Measurements from ENCODE around the gene OR5J2.
"Not testable (repeated sequence)": the region's sequence is repeated elsewhere in the genome, so short reads cannot be mapped to it uniquely, and the experiment has no call there.

Gene OR5J2

DNA sequence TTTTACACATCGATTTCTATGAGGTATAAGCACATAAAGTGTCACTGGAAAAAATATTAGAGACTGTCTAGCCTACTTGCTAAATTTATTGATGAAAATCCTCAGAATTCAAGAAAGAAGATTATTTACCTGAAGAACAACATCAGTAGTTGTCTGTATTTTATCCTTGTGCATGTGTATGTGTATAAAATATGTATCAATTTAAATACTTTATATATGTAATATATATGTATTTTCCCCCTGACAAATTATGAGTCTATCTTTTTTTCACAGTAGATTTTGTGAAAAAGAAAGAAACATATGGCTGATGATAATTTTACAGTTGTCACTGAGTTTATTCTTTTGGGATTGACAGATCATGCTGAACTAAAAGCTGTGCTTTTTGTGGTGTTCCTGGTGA, at the start of gene OR5J2:
OR5J2 (plus strand) TSS at position 301 of the 400 bp plus-strand sequence; CDS start at position 301, 0 bp downstream.
- TF ChIP-seq, protein P1, sequence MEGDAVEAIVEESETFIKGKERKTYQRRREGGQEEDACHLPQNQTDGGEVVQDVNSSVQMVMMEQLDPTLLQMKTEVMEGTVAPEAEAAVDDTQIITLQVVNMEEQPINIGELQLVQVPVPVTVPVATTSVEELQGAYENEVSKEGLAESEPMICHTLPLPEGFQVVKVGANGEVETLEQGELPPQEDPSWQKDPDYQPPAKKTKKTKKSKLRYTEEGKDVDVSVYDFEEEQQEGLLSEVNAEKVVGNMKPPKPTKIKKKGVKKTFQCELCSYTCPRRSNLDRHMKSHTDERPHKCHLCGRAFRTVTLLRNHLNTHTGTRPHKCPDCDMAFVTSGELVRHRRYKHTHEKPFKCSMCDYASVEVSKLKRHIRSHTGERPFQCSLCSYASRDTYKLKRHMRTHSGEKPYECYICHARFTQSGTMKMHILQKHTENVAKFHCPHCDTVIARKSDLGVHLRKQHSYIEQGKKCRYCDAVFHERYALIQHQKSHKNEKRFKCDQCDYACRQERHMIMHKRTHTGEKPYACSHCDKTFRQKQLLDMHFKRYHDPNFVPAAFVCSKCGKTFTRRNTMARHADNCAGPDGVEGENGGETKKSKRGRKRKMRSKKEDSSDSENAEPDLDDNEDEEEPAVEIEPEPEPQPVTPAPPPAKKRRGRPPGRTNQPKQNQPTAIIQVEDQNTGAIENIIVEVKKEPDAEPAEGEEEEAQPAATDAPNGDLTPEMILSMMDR (conservative IDR thresholded peaks at IDR 0.05; ENCODE audit: control insufficient read depth, insufficient read depth, low read depth, low read length) = no peak
- DNase-seq (ENCODE audit: low read depth) = no peak
- H3K4me3 ChIP-seq (ENCODE audit: control insufficient read depth, low read depth, low read length) = no peak within 1 kb of the TSS

DNA sequence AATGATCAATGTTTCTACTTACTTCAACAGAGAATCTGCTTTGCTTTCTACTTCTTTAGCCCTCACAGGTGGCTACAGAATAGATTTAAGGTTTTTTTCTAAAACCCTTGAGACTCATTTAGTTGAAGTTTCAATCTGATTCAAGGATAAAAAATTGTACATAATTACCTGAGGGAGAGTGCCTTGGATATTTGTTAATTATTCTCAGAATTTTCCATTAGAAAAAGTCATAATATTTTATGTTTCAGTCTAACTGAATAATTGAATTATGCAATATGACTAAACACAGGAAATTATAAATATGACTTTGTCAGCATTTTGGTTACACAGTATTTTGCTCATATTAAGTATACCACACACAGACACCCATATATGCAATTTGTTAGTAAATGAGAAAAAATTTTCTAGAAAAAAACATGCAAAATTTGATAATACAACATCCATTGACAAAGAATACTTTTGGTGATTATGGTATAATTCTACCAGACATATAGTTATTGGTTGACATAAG, 36.2 kb upstream of the OR5J2 start, which contains the start of gene OR8J3:
OR8J3 (minus strand) TSS at position 51 of the 511 bp plus-strand sequence. CDS start 2,483 bp downstream, outside the sequence.
- no peak for DNase-seq (ENCODE audit: low read depth)
- TF ChIP-seq, protein P1 (conservative IDR thresholded peaks at IDR 0.05; ENCODE audit: control insufficient read depth, insufficient read depth, low read depth, low read length) = no peak
- no peak within 1 kb of the TSS for H3K4me3 ChIP-seq (ENCODE audit: control insufficient read depth, low read depth, low read length)

DNA sequence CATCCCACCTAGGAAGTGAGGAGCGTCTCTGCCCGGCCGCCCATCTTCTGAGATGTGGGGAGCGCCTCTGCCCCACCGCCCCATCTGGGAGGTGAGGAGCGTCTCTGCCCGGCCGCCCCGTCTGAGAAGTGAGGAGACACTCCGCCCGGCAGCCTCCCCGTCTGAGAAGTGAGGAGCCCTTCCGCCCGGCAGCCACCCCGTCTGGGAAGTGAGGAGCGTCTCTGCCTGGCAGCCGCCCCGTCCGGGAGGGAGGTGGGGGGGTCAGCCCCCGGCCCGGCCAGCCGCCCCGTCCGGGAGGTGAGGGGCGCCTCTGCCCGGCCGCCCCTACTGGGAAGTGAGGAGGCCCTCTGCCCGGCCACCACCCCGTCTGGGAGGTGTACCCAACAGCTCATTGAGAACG, 32.7 kb upstream of the OR5J2 start:
- H3K4me3 ChIP-seq (ENCODE audit: control insufficient read depth, low read depth, low read length); DNase-seq (ENCODE audit: low read depth): not testable (repeated sequence)

DNA sequence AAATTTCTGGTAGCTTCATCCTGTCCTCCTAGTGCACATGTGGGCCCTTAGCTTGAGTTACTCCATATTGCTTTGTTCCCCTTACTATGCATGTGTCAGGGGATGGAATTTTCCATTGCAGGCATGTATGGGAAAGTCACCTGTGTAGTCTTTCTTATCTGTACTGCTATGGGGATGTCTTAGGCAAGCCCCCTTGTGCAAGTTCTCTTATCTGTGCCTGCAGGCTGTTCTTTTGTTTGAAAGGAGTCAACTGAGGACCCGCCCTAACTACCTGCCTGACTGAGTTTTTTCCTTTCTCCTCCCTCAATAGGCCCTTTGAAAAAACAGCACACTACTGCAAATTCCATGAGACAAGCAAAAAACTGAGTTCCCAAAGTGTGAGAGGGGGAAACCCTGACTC, 25.0 kb upstream of the OR5J2 start:
- no peak for DNase-seq (ENCODE audit: low read depth)
- TF ChIP-seq, protein P1 (conservative IDR thresholded peaks at IDR 0.05; ENCODE audit: control insufficient read depth, insufficient read depth, low read depth, low read length) = no peak
- H3K4me3 ChIP-seq (ENCODE audit: control insufficient read depth, low read depth, low read length) = no peak overlapping the region

DNA sequence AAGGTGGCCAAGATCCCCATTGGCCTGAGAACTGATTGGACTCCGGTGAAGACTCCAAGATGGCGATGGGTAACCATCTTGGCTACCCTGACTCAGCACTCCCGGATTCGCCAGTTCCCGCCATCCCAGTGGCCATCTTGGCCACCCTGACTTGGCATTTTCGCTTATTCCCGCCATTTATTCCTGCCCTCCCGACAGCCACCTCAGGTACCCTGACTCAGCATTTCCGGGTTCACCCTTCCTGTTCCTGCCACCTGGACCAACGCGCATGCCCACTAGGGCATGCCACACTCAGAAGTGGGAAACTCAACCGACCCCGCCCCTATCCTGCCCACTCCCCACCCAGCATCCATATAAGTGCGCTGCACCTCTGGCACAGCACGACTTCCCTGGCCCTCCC, 24.1 kb upstream of the OR5J2 start:
- TF ChIP-seq, protein P1 (conservative IDR thresholded peaks at IDR 0.05; ENCODE audit: control insufficient read depth, insufficient read depth, low read depth, low read length) = no peak
- H3K4me3 ChIP-seq (ENCODE audit: control insufficient read depth, low read depth, low read length) = no peak overlapping the region
- DNase-seq (ENCODE audit: low read depth) = no peak

DNA sequence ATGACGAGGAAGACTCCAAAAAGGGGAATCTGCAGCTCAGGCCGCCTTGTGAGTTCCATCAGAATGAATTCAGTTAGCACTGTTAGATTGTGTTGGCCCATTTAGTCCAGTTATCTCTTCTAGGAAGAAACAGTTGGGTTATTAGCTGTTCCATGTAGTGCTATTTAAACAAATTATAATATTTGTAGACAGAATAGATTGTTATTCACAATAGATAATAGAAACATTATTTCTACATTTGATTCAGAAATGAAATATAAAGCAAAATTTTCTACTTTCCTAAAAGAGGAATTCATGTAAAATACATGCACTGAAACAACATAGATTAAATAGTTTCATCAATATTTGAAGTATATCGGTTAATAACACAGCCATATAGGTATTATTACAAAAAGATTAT, 16.2 kb upstream of the OR5J2 start, which contains the start of gene OR8K5:
OR8K5 (minus strand) TSS at position 101 of the 400 bp plus-strand sequence; CDS start at position 101, 0 bp downstream.
- TF ChIP-seq, protein P1 (conservative IDR thresholded peaks at IDR 0.05; ENCODE audit: control insufficient read depth, insufficient read depth, low read depth, low read length) = no peak

DNA sequence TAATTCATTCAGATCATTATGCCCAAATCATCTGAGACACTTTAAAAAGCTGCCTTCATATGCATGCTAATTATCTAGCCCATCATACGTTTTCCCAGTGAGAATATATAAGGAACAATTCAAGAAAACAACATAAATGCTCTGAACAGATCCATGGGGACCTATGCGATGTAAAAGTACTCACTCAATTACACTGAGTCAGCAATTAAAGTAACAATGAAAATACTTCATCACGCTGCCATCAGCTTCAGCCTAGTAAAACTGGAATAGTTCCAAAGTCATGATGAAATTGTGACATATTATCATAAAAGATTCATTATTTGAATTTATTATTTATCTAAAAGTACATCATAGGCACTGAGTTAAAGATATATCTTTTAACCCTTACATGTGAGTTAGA, 12.6 kb upstream of the OR5J2 start:
- TF ChIP-seq, protein P1 (conservative IDR thresholded peaks at IDR 0.05; ENCODE audit: control insufficient read depth, insufficient read depth, low read depth, low read length) = no peak
- no peak overlapping the region for H3K4me3 ChIP-seq (ENCODE audit: control insufficient read depth, low read depth, low read length)
- DNase-seq (ENCODE audit: low read depth) = no peak

More for the DNA sequence above, 16.2 kb upstream of the OR5J2 start, which contains the start of gene OR8K5:
- DNase-seq (ENCODE audit: low read depth) = no peak
- no peak within 1 kb of the TSS for H3K4me3 ChIP-seq (ENCODE audit: control insufficient read depth, low read depth, low read length)
